Uterus (tissue), 2 donors: ENCODE measurements around the gene LRRC8B.

Source experiments
- CTCF ChIP-seq, 4 experiments: fragments of 200-600 bp in 2 of 4; fragments of 450-650 bp in 2 of 4; sonication (generic) in 2 of 4; IDR thresholded peaks; one replicate each; pipeline ENCODE4 v1.5.1; 2016 to 2019; ENCODE audit warnings: antibody characterized with exemption in 4 of 4, mild to moderate bottlenecking in 2 of 4, moderate library complexity in 1 of 4
- POLR2A ChIP-seq, 2 donors: fragments of 450-650 bp; IDR thresholded peaks; one replicate each; pipeline ENCODE4 v1.6.1; 2016; ENCODE audit warnings: antibody characterized with exemption in 2 of 2, mild to moderate bottlenecking in 1 of 2, moderate library complexity in 1 of 2

GRCh38 chr1:89609781-89610456 lies 85.3 kb downstream of the LRRC8B start:
- no peak for TF ChIP-seq CTCF (IDR thresholded peaks at IDR 0.05)
- no peak for TF ChIP-seq POLR2A (IDR thresholded peaks at IDR 0.05)
